Tongue (tissue), 2 donors: ENCODE results near the gene PTPRA. TPM values are rescaled to one million over a fixed set of nuclear protein-coding genes. Genes with fewer than 3 reads are reported as not detected.

ENCODE experiments used
- DNase-seq: peaks from one replicate; pipeline ENCODE4 v3.0.0-alpha.2; 2015
- total RNA-seq: library from RNA; depleted of rRNA; stranded (reverse); fragments of >200 nt; gene quantifications from one replicate; pipeline ENCODE4 v1.2.3, GENCODE V29; 2014

Gene PTPRA
- total RNA-seq, 1 donor from 2014 or later: 88.3 TPM

DNA sequence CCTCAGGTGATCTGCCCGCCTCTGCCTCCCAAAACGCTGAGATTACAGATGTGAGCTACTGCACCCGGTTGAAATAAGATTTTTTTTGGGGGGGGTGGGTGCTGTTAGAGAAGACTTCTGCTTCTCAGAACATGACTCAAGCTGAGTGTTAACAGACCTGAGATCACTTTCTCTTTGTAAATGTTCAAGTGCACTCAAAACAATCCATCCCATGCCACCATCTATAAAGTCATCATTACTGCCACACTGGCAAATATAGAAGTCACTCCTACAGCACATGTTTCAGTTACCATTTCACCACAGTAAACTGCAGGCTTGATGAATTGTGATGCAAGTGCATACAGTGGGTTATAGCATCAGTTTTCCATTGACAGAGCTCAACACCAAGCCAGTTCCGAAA, 23.8 kb upstream of the PTPRA start:
- no peak for DNase-seq

- no peak for DNase-seq
Measured at GRCh38 chr20:2851086-2851485, 22.2 kb upstream of the PTPRA start.

DNA sequence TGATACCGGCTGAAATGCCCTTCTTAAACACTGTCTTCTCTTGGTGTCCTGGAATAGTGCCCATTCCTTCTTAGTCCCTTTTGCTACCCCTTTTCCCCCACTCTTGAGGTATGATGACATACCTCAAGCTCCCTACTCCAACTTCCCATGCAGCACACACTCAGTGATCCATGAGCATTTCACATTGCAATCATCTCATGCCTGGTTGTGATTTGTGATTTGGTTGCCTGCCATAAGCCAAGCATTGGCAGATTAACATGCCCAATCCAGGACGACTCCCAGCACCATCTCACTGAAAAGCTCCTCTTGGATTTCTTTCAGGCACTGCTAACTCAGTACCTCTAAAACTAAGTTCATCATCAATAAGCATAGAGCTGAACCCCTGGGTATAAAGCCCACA, 14.7 kb upstream of the PTPRA start:
- no peak for DNase-seq

DNA sequence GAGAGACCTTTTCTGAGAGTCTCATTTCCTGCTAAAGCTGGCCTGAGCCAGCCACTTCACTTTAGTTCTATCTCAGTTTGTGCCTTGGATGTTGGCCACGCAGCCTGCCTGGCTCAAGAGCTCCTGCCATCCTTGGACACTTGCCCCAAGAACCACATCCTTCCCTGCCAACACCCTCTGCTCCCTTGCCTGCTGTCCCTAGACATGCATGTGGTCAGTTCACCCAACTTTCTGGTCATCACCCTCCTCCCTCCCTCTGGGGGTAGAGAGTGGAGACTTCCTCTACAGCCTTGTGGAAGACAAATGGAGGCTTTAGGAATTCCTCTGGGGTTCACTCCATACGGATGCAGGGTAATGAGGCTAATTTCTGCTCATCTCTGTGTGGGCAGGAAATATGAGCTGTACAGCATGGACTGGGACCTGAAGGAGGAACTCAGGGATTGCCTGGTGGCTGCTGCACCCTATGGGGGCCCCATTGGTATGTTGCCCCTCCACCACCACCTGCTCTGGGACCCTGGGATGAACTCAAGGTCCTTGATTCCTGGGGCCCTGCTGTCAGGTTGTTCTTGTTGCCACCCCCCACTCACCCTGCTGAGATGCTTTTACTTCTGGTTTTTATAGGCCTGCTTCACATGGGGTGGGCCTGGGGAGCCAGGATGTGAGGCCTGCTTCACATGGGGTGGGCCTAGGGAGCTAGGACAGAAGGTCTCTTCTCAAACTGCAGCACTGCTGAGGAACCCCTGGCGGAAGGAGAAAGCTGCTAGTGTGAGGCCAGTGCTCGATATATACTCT, 13.8 kb upstream of the PTPRA start:
- DNase-seq: no peak

- DNase-seq: no peak
Measured at GRCh38 chr20:2864626-2865025, 8.7 kb upstream of the PTPRA start.

DNA sequence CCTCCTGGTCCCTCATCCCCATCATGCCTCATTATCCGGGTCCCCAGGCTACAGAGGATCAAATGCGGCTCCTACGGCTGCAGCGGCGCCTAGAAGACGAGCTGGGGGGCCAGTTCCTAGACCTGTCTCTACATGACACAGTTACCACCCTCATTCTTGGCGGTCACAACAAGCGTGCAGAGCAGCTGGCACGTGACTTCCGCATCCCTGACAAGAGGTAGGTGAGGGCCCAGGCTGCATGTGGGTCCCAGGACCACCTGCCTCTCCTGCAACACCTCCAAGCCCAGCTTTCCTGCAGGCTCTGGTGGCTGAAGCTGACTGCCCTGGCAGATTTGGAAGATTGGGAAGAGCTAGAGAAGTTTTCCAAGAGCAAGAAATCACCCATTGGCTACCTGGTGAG, 8.2 kb upstream of the PTPRA start:
- no peak for DNase-seq

- DNase-seq: no peak
Measured at GRCh38 chr20:2865630-2866029, 7.7 kb upstream of the PTPRA start.

DNA sequence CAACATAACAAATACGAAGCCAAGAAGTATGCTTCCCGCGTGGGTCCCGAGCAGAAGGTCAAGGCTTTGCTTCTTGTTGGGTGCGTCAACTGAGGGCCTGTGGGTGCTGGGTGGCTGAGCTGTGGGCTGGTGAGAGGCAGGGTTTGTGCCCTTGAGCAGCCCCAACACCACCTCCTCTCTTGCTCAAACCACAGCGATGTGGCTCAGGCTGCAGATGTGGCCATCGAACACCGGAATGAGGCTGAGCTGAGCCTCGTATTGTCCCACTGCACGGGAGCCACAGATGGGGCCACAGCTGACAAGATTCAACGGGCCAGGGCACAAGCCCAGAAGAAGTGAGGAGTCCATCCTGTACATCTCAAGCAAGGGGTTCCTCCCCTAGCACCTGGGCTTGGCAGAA, 7.0 kb upstream of the PTPRA start:
- DNase-seq: no peak

GRCh38 chr20:2867081-2867864, 6.0 kb upstream of the PTPRA start:
- DNase-seq: no peak

- DNase-seq: no peak
Measured at GRCh38 chr20:2869381-2869780, 3.9 kb upstream of the PTPRA start.

DNA sequence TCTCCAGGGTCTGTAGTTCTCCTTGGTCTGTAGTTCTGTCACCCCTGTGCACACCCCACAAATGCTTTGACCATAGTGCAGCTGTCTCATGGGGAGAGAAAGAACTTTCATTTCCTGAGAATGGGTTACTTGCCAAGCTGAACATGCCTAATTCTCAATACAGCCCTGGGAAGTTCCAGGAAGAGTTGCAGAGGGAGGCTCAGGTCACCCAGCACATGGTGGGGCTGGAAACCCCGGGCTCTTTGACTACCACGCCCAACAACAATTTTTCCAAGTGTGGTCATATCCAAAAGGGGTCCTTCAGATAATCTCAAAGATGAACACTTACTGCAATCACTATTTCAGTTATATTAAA, 2.2 kb upstream of the PTPRA start:
- DNase-seq: peak; percentile 40

- peak; percentile 22 for DNase-seq
Measured at GRCh38 chr20:2871661-2872458, 1.4 kb upstream of the PTPRA start.

GRCh38 chr20:2872459-2873009, 747 bp upstream of the PTPRA start:
- peak; percentile 57 for DNase-seq

GRCh38 chr20:2873747-2874041, 413 bp downstream of the PTPRA start:
- DNase-seq: peak; percentile 81

DNA sequence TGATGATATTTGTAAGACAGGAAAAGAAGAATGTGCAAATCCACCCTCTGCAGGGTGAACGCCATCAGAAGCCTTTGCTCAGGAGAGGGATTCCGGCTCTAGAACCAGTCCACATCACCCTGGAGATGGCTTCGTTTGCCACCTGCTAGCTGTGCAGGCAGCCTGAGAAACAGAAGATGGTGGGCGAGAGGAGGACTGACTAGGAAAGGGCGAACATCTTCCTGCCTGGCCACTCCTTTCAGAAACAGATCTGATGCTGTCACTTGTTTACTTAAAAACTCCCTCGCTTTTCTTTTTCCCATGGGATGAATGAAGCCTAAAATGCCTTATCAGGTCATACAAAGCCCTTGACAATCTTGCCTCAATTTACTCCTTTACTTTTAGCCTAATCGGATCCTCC, 1.2 kb downstream of the PTPRA start:
- peak; percentile 18 for DNase-seq

DNA sequence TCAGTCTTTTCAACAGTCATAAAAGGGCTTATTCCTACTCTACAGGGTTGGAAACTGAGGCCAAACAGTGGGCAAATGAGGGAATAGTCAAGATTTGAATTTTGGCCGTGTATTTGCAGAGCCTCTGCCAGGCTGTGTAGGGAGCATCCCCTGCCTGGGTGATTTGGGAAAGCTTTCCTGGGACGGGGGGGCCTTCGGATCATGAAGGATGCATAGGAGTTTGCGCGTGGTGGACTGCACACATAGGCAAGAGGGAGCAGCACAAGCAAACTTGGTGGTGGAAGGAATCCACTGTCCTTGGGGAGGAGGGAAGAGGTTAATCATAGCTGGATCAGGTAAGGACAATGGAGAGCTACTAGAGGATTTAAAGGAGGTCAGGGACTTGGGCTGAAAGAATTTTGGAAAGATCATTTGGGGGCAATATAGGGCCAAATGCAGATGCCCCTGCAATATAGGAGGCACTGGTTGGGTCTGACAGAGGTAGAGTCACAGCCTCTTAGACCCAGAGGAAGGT, 2.5 kb downstream of the PTPRA start:
- DNase-seq: no peak

GRCh38 chr20:2878515-2878914, 5.2 kb downstream of the PTPRA start:
- DNase-seq: no peak

- DNase-seq: peak; percentile 79
Measured at GRCh38 chr20:2879146-2879545, 5.9 kb downstream of the PTPRA start.

DNA sequence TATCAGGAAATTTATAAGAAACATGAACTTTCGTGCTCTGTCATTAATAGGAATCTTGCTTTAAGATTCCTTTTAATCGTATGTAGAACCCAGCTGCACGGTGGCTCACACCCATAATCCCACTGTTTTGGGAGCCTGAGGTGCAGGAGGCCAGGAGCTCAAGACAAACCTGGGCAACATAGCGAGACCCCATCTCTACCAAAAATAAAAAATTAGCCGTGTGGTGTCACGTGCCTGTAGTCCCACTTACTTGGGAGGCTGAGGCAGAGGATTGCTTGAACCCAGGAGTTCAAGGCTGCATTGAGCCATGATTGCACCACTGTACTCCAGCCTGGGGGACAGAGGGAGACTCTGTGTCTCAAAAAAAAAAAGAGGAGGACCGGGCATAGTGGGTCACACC, 7.4 kb downstream of the PTPRA start:
- DNase-seq: no peak

- no peak for DNase-seq
Measured at GRCh38 chr20:2883726-2884637, 10.7 kb downstream of the PTPRA start.

GRCh38 chr20:2887715-2888114, 14.4 kb downstream of the PTPRA start:
- DNase-seq: no peak
